Thoracic aorta (tissue), 2 donors: ENCODE results near the gene IGFL2. TPM values are rescaled to one million over a fixed set of nuclear protein-coding genes. Genes with fewer than 3 reads are reported as not detected.
"Not testable (repeated sequence)": the region's sequence is repeated elsewhere in the genome, so short reads cannot be mapped to it uniquely, and the experiment has no call there.

Experiments
- ATAC-seq: fragments of 150-250 bp; one replicate; pipeline ENCODE4 v1.8.0; 2017; ENCODE audit warnings: low read depth; ENCODE audit not compliant: insufficient number of reproducible peaks, low FRiP score
- DNase-seq: peaks from one replicate; pipeline ENCODE4 v3.0.0-alpha.2; 2020; ENCODE audit warnings: low spot score
- H3K27ac ChIP-seq, 2 donors: fragments of 200-600 bp; sonication (generic); 1 replicate in 1 of 2; 2 replicates in 1 of 2; pipeline ENCODE4 v1.5.1; 2016; ENCODE audit warnings: mild to moderate bottlenecking in 2 of 2, moderate library complexity in 2 of 2
- H3K27me3 ChIP-seq: fragments of 200-600 bp; sonication (generic); replicated peaks from 2 replicates; pipeline ENCODE4 v1.6.0; 2016; ENCODE audit warnings: mild to moderate bottlenecking; ENCODE audit not compliant: insufficient read depth
- H3K36me3 ChIP-seq: fragments of 200-600 bp; sonication (generic); one replicate; pipeline ENCODE4 v1.5.1; 2016
- H3K4me1 ChIP-seq, 2 donors: fragments of 200-600 bp; sonication (generic); 1 replicate in 1 of 2; 2 replicates in 1 of 2; pipeline versions ENCODE4 v1.5.1 to v1.6.0; 2016; ENCODE audit warnings: low read depth in 2 of 2, mild to moderate bottlenecking in 1 of 2; ENCODE audit not compliant: control insufficient read depth in 1 of 2
- H3K4me3 ChIP-seq: fragments of 200-600 bp; sonication (generic); 2 replicates; pipeline ENCODE4 v1.5.1; 2016; ENCODE audit warnings: mild to moderate bottlenecking
- H3K9me3 ChIP-seq: fragments of 200-600 bp; sonication (generic); 2 replicates; pipeline ENCODE4 v1.5.1; 2016
- total RNA-seq, 2 donors: library from RNA; depleted of rRNA; stranded (reverse); fragments of >200 nt; gene quantifications; one replicate each; pipeline versions ENCODE4 v1.1.0 to v1.2.3, GENCODE V29; 2016
- TF ChIP-seq, protein P1 (sequence below): fragments of 200-600 bp; sonication (generic); IDR thresholded peaks from one replicate; pipeline ENCODE4 v1.5.1; 2019; ENCODE audit warnings: antibody characterized with exemption

The IGFL2 gene
- total RNA-seq, 2 donors from 2014 or later = 0.54 to 0.85 TPM

DNA sequence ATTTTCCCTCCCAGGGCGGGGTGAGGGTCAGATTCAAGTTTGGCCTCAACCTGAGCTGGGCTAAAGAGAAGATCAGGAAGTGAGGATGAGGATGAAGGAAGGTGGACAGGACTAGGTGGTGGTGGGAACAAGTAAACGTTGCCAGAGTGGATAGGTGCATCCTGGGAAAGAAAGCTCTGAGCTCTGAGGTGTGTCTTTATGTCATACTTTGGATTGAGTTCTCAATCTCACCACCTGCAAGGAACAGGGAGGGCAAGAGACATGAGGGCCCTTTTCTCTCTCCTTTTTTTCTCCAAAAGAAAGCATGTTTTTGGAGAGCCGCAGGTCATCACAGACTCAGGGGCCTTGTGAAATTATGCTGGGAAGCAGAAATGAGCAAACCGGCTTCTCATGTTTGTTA lies 43.3 kb downstream of the IGFL2 start:
- Histone ChIP-seq H3K36me3 (no peaks in the 10 kb centered on the region), H3K9me3 (no peaks in the 10 kb centered on the region), H3K4me1 (no peaks in the 10 kb centered on the region), H3K27ac (no peak overlapping the region), H3K4me3 (no peak overlapping the region), H3K27me3 (no peaks in the 10 kb centered on the region)
- TF ChIP-seq, protein P1, sequence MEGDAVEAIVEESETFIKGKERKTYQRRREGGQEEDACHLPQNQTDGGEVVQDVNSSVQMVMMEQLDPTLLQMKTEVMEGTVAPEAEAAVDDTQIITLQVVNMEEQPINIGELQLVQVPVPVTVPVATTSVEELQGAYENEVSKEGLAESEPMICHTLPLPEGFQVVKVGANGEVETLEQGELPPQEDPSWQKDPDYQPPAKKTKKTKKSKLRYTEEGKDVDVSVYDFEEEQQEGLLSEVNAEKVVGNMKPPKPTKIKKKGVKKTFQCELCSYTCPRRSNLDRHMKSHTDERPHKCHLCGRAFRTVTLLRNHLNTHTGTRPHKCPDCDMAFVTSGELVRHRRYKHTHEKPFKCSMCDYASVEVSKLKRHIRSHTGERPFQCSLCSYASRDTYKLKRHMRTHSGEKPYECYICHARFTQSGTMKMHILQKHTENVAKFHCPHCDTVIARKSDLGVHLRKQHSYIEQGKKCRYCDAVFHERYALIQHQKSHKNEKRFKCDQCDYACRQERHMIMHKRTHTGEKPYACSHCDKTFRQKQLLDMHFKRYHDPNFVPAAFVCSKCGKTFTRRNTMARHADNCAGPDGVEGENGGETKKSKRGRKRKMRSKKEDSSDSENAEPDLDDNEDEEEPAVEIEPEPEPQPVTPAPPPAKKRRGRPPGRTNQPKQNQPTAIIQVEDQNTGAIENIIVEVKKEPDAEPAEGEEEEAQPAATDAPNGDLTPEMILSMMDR = no peak
- no peak for ATAC-seq
- DNase-seq = no peak

DNA sequence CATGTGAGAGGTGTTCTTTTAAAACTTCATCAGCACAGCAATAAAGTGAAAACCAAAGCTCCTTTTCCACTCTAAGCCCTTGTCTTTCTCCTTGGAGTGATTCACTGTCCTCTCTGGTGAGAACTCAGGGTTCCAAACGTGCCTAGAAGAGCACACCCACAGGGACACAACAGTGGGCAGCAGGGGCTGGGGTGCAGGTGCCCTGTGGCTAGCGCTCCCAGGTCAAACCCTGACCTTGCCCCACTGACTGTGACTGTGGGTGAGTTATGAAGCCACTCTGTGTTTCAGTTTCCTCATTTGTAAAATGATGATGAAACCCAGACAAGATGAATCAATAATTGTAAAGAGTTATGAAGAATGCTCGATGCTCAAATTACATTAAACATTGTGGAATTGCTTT lies 43.9 kb downstream of the IGFL2 start:
- Histone ChIP-seq H3K9me3 (no peaks in the 10 kb centered on the region), H3K27me3 (no peaks in the 10 kb centered on the region), H3K4me3 (no peak overlapping the region), H3K27ac (no peak overlapping the region), H3K4me1 (no peaks in the 10 kb centered on the region), H3K36me3 (no peaks in the 10 kb centered on the region)
- TF ChIP-seq, protein P1 = no peak
- no peak for ATAC-seq
- DNase-seq = no peak

GRCh38 chr19:46192626-46192991 lies 44.6 kb downstream of the IGFL2 start:
- DNase-seq, H3K27ac ChIP-seq, H3K4me1 ChIP-seq, H3K27me3 ChIP-seq, H3K4me3 ChIP-seq, H3K9me3 ChIP-seq, H3K36me3 ChIP-seq, ATAC-seq: not testable (repeated sequence)

- Histone ChIP-seq H3K27me3 (no peaks in the 10 kb centered on the region), H3K4me3 (no peak overlapping the region), H3K27ac (no peak overlapping the region), H3K36me3 (no peaks in the 10 kb centered on the region), H3K4me1 (no peaks in the 10 kb centered on the region), H3K9me3 (no peaks in the 10 kb centered on the region)
- no peak for DNase-seq
- no peak for ATAC-seq
- TF ChIP-seq, protein P1 = no peak
These were observed 45.1 kb downstream of the IGFL2 start for GRCh38 chr19:46192992-46193650.

DNA sequence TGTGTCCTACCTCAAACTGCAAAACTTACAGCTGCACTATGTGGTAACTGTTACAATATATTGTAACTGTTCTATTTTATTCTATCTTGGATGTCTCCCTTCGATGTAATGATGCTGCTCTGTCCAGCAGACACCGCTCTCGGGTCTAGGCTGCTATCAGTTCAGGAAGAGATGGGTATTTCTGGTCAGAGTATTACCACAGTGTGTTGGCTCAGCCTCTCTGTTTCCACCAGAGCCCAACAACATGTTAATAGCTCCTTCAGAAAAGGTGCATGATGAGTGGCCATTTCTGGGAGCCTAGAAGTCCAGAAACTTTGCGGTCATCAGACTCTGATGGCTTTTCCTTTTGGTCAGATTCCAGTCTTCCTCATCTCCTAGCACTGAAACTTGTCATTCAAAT lies 45.6 kb downstream of the IGFL2 start:
- DNase-seq = no peak
- no peak overlapping the region for H3K4me3 ChIP-seq
- H3K27me3 ChIP-seq = no peaks in the 10 kb centered on the region
- no peak for ATAC-seq
- no peaks in the 10 kb centered on the region for H3K9me3 ChIP-seq
- no peaks in the 10 kb centered on the region for H3K4me1 ChIP-seq
- no peak overlapping the region for H3K27ac ChIP-seq
- TF ChIP-seq, protein P1 = no peak
- no peaks in the 10 kb centered on the region for H3K36me3 ChIP-seq

GRCh38 chr19:46195104-46195503 lies 47.1 kb downstream of the IGFL2 start:
- Histone ChIP-seq H3K9me3 (no peaks in the 10 kb centered on the region), H3K36me3 (no peaks in the 10 kb centered on the region), H3K4me3 (no peak overlapping the region), H3K4me1 (no peaks in the 10 kb centered on the region), H3K27me3 (no peaks in the 10 kb centered on the region), H3K27ac (no peak overlapping the region)
- no peak for DNase-seq
- TF ChIP-seq, protein P1 = no peak
- no peak for ATAC-seq

GRCh38 chr19:46195919-46196318 lies 47.9 kb downstream of the IGFL2 start:
- not testable (repeated sequence) for DNase-seq, H3K27me3 ChIP-seq, H3K9me3 ChIP-seq

More at GRCh38 chr19:46195919-46196318, 47.9 kb downstream of the IGFL2 start:
- not testable (repeated sequence) for H3K27ac ChIP-seq, H3K4me1 ChIP-seq, H3K4me3 ChIP-seq, ATAC-seq, H3K36me3 ChIP-seq
